HG03103 (cell line): ENCODE measurements around the gene AP2A2.
A peak's percentile ranks its signal among the peaks of the same experiment; 100 is the strongest.

Source experiments
- ATAC-seq: cut with Tn5 transposase; IDR thresholded peaks from one replicate; pipeline ENCODE4 v1.9.1; 2021; ENCODE audit warnings: low read depth; ENCODE audit not compliant: unreplicated experiment

The AP2A2 gene

GRCh38 chr11:898540-899190 lies 27.0 kb upstream of the AP2A2 start:
- no peak for ATAC-seq

- no peak for ATAC-seq
Observed at GRCh38 chr11:899724-900123, 25.9 kb upstream of the AP2A2 start.

GRCh38 chr11:900545-900944 lies 25.1 kb upstream of the AP2A2 start:
- no peak for ATAC-seq

DNA sequence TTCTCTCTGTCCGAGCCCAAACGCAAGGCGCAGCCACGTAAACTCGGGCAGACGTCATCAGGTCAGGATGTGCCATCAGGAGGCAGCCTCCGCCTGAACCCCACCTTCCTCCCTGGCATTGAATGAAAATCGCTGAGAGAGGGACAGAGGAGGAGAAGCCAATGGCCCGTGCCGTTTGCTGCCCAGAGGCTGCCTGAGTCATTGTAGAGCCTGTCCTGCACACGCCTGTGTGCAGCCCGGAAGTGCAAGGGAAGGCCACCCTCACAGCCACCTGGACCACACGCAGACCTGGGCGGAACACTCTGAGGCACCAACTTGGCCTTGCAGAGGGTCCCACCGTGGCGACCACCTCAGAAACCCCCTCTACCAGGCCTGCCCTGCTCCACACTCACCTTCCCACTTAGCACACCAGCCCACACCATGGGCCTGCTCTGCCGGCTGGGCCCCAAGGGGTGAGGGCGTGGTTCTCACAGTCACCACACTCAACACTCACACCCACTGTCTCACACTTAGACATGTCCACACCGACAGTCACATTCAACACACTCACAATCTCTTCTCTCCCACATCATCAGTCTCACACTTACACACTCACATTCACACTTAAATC lies 24.1 kb upstream of the AP2A2 start:
- ATAC-seq: no peak

DNA sequence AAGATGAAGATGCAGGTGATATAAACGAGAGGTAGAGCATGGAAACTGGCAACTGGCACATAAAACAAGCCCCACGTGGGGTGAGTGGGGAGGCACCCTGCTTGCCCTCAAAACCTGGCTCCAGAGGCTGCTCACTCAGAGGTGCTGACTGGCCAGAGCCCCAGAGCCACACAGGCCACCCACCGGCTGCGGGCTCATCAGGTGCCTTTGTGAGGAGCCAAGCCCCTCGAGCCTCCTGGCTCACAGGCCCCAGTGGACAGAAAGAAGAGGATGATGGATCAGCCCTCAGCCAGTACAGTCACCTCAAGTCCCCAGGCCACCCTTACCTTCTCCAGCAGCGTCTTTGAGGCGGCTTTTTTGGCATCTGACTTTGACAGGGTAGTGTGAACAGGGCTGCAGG lies 21.3 kb upstream of the AP2A2 start:
- no peak for ATAC-seq

GRCh38 chr11:905952-906351 lies 19.7 kb upstream of the AP2A2 start:
- no peak for ATAC-seq

DNA sequence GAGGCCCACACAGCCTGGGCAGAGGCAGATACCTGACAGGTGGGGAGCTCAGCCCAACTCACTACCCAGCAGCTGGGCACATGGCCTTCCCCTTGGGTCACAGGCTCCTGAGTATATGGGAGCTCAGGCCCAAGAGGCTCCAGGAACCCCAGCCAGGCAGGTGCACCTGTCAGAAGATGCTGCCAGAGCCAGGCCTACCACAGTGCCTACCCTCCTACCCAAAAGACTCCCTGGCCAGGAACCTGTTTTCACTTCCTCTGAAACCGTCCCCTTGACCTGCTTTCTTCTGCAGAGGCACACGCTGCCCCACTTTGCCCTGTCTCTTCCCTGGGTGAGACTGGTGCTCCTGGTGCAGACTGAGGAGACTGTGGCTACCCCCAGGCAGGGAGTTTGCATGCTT lies 18.0 kb upstream of the AP2A2 start:
- no peak for ATAC-seq

GRCh38 chr11:908273-908672 lies 17.4 kb upstream of the AP2A2 start:
- no peak for ATAC-seq

DNA sequence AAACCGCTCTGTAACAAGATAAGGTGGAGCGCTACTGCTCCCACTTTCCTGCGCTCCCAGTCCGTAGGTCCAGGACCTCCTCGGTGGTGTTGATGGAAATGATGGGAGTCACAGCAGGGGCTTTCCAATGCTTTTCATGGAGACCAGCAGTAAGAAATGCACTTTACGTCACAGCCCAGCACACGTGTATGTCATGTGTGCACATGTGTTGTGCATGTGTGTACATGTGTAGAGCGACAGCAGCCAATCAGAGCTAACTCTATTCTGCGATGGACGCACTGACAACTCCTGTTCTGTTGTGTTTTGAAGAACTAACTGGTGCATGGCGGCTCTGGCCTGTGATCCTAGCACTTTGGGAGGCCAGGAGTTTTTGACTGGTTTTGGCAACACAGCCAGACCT lies 16.3 kb upstream of the AP2A2 start:
- ATAC-seq: no peak

DNA sequence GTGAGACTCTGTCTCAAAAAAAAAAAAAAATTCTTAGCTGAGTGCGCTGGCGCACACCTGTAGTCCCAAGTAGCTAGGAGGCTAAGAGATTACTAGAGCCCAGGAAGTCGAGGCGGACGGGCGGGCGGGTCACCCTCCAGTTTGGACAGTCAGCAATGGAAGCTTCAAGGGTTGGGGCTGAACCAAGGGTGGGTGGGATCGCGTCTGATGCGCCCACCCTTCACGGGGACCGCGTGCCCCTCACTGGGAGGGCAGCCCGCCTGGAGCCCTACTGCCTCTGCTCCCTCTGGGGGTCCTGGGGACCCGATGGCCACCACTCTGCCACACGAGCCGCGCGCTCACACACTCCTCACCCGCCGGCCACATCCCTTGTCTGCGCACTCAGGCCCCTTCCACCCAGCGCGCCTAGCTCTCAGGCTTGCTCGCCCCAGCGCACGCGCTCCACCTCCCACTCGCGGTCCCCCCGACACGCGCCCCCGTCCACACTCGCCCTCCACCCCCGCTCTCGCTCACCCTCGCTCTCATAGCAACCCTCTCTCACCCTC lies 15.6 kb upstream of the AP2A2 start:
- no peak for ATAC-seq

- peak; percentile 76 for ATAC-seq
Observed at GRCh38 chr11:910589-911030, 15.1 kb upstream of the AP2A2 start, which contains the start of gene CHID1. TSS of gene CHID1 (minus strand) at chr11:910810. CDS start at chr11:904816, 5,994 bp downstream.

GRCh38 chr11:911031-911889 lies 14.4 kb upstream of the AP2A2 start:
- ATAC-seq: peak; percentile 35

- no peak for ATAC-seq
Observed at GRCh38 chr11:911890-912219, 13.8 kb upstream of the AP2A2 start.

DNA sequence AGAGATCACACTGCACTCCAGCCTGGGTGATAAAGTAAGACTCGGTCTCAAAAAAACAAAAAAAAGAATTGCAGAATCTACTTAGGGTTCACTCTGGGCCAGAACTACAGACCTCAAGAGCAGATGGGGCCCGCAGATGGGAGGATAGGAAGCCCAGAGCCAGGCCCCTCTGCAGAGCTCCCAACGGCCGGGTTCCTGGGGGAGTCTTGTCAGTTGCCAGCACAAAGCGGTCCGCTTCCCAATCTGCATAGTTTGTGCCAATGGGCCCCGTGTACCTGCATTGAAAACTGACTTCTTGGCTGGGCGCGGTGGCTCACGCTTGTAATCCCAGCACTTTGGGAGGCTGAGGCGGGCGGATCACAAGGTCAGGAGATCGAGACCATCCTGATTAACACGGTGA lies 13.4 kb upstream of the AP2A2 start:
- ATAC-seq: no peak

DNA sequence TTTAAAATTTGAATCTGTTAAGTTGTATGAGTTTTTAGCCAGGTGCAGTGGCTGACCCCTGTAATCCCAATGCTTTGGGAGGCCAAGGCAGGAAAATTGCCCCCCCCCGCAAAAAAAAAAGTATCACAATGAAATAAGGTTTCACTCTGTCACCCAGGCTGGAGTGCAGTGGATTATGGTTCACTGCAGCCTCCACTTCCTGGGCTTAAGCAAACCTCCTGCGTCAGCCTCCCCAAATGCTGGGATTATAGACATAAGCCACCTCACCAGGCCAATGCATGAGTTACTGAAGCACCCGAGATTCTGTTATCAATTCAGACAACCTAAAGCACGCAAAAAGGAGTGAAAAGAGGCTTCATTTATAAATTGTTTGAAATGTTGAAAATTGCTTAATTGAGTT lies 12.6 kb upstream of the AP2A2 start:
- no peak for ATAC-seq

- ATAC-seq: no peak
Observed at GRCh38 chr11:914204-914603, 11.5 kb upstream of the AP2A2 start.

DNA sequence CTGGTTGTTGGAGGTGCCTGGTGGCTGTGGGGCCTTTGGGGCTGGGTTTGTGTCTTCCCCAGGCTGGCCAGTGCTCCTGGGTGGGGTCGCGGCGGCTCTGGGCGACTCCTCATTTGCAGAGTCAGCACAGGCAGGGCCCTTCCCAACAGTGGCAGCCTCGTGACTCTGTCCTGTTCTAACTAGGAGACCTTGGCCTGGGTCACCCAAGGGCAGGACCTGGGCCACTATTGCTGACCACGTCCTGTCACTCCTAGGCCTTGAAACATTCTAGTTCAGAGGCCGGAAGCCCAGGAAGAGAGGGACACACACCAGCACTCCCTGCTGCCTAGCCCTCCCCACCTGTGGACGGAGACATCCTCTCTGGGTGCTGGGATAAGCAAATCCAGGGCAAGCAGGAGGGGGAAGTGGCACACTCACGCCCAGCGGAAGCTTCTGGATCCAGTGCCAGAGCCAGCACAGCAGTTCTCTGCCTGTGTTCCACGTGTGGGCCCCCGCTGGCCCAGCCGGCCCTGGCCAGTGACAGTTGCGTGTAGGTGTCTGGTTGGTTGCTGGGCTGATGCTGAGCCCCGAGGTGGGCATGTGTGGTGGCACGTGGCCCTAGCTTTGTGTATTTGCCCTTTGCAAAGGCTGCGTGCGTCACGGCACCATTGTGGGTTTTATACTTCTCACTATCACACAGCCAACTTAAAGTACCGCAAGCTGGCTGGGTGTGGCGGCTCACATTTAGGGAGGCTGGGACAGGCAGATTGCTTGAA lies 10.7 kb upstream of the AP2A2 start:
- no peak for ATAC-seq

DNA sequence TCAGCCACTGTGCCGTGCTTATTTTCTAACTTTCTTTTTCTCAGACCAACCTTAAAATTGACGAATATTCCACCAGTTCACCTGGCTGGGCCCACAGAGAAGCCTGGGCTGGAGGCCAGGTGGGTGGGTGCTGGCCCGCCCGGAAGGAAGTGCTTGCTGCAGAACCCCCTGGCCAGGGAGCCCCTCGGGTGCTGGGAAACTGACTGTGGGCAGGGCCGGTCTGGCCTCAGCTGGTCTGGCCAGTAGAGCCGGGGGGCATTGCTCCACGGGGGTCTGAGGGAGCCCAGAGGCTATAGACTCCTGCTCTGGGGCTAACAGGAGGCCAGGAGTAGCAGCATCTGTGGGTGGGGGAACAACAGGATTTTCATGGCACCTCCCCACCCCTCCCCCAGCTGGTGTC lies 8.2 kb upstream of the AP2A2 start:
- no peak for ATAC-seq

DNA sequence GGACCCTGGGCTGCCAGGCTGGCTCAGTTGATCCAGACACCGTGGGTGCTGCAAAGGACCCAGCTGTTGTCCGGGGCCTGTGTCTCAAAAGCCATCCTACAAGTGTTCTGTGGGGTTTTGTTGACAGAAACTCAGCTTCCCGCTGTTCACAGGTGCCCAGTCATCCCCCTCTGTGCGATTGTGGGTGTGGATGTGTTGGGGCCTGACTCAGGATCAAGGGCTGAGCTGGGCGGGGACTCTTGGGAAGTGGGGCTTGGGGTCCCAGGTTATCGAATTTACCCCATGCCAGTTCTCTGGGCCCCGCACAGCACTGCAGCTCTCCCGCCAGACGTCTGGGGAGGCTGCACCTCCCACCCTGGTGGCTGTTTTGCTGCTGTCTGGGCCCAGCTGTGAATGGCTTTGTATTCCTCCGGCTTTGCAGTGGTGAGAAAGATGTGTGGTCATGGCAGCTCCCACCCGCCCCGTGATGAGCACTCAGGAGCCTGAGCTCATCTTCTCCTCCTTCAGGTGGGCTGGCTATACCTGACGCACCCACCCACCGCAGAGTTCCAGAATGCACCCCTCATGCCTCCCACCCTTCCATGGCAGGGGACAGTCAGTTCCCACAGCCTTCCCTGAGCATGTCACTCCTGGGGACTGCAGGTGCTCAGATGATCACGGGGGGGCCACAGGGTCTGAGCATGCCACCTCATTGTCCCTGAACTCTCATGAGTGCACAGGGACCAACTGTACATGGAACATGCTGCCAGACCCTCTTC lies 3.6 kb upstream of the AP2A2 start:
- no peak for ATAC-seq
